Myometrial cell (primary cell): ENCODE results near the gene ANHX. TPM values are rescaled to one million over a fixed set of nuclear protein-coding genes. Genes with fewer than 3 reads are reported as not detected.

Experiments used
- total RNA-seq: library from RNA; depleted of rRNA; stranded (reverse); fragments of >200 nt; gene quantifications from 2 replicates; pipeline ENCODE4 v1.2.3, GENCODE V29; 2015

The ANHX gene
- total RNA-seq, result not detected in 2 replicates

GRCh38 chr12:133235401-133236112 is at the start of gene ANHX:
Gene ANHX (minus strand): TSS chr12:133235877. CDS start chr12:133234356, 1,521 bp downstream.

GRCh38 chr12:133181238-133181959 is 54.3 kb downstream of the ANHX start, which contains the start of gene ZNF268:
Gene ZNF268 (plus strand): TSS chr12:133181495. CDS start chr12:133181998, 503 bp downstream.

Other genes with a start within 250 kb of the ANHX start
- gene ZNF26, start 249.5 kb downstream of the ANHX start, total RNA-seq, result 3.4 and 3.5 TPM in 2 replicates
- gene ZNF84, start 198.4 kb downstream of the ANHX start, total RNA-seq, result 6.9 and 12.1 TPM in 2 replicates
- 8.2 and 8.9 TPM in 2 replicates for gene ZNF140, start 155.0 kb downstream of the ANHX start, total RNA-seq
- 0.29 and 0.35 TPM in 2 replicates for gene ZNF891, start 105.6 kb downstream of the ANHX start, total RNA-seq
- 1.1 and 6.1 TPM in 2 replicates for gene ZNF10, start 105.2 kb downstream of the ANHX start, total RNA-seq
- gene ZNF268, start 54.4 kb downstream of the ANHX start, total RNA-seq, result 11.5 and 14.2 TPM in 2 replicates